Right lobe of liver (tissue), 4 donors: Measurements from ENCODE around the gene MAP2.

ENCODE experiments used
- POLR2A ChIP-seq: fragments of 450-650 bp; IDR thresholded peaks from one replicate; pipeline ENCODE4 v1.6.1; 2017; ENCODE audit warnings: antibody characterized with exemption, mild to moderate bottlenecking
- TF ChIP-seq, protein P1 (sequence below), 4 donors: fragments of 200-600 bp in 3 of 4; fragments of 450-650 bp in 1 of 4; IDR thresholded peaks; one replicate each; pipeline versions ENCODE4 v1.5.1 to v1.8.0; 2016 to 2022; ENCODE audit warnings: antibody characterized with exemption in 4 of 4, mild to moderate bottlenecking in 2 of 4
- donor health status: DM: no; HTN: no; CAD: no.
- donor health status: DM: no; HTN: no; CAD: no.
- donor health status: DM: no; HTN: yes; CAD: no.

DNA sequence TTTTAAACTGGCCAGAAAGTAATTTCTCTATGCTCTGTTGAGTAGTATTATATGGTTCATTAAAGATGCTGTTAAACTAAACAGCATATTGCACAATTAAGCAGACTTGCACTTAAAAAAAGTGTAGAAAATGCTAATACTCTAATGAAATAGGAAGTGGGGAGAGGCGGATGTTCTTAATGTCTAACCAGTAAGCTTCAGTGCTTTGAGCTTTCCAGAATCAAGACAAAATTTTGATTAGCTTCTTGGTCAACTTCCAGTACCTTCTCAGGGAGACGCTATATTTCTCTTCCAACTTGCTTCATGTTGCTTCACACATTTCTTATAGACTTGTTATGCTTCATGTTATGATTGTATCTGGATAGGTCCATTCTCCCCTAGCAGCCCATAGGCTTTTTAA, 89.1 kb downstream of the MAP2 start:
- TF ChIP-seq, protein P1, sequence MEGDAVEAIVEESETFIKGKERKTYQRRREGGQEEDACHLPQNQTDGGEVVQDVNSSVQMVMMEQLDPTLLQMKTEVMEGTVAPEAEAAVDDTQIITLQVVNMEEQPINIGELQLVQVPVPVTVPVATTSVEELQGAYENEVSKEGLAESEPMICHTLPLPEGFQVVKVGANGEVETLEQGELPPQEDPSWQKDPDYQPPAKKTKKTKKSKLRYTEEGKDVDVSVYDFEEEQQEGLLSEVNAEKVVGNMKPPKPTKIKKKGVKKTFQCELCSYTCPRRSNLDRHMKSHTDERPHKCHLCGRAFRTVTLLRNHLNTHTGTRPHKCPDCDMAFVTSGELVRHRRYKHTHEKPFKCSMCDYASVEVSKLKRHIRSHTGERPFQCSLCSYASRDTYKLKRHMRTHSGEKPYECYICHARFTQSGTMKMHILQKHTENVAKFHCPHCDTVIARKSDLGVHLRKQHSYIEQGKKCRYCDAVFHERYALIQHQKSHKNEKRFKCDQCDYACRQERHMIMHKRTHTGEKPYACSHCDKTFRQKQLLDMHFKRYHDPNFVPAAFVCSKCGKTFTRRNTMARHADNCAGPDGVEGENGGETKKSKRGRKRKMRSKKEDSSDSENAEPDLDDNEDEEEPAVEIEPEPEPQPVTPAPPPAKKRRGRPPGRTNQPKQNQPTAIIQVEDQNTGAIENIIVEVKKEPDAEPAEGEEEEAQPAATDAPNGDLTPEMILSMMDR (IDR thresholded peaks at IDR 0.05): no peak
- no peak for TF ChIP-seq POLR2A
